ENCODE measurements around the gene RNASE1.

GRCh38 chr14:20775901-20776300 is 26.7 kb downstream of the RNASE1 start:
- TF ChIP-seq FOXA1 (IDR thresholded peaks at IDR 0.05) (no peak), YY1 (IDR thresholded peaks at IDR 0.05) (no peak), SP1 (IDR thresholded peaks at IDR 0.05) (no peak), ZBTB33 (IDR thresholded peaks at IDR 0.05) (no peak), RAD21 (IDR thresholded peaks at IDR 0.05) (no peak), EGR1 (IDR thresholded peaks at IDR 0.05; ENCODE audit: low read depth in 2 of 2) (no peak), ATF3 (IDR thresholded peaks at IDR 0.05) (no peak), HNF4A (conservative IDR thresholded peaks at IDR 0.05) (no peak), MAX (IDR thresholded peaks at IDR 0.05) (no peak), RXRA (IDR thresholded peaks at IDR 0.05) (no peak), GABPA (IDR thresholded peaks at IDR 0.05 in 1 of 2, conservative IDR thresholded peaks at IDR 0.05 in 1 of 2) (no peak), TAF1 (conservative IDR thresholded peaks at IDR 0.05) (no peak)
- TF ChIP-seq, protein P1, sequence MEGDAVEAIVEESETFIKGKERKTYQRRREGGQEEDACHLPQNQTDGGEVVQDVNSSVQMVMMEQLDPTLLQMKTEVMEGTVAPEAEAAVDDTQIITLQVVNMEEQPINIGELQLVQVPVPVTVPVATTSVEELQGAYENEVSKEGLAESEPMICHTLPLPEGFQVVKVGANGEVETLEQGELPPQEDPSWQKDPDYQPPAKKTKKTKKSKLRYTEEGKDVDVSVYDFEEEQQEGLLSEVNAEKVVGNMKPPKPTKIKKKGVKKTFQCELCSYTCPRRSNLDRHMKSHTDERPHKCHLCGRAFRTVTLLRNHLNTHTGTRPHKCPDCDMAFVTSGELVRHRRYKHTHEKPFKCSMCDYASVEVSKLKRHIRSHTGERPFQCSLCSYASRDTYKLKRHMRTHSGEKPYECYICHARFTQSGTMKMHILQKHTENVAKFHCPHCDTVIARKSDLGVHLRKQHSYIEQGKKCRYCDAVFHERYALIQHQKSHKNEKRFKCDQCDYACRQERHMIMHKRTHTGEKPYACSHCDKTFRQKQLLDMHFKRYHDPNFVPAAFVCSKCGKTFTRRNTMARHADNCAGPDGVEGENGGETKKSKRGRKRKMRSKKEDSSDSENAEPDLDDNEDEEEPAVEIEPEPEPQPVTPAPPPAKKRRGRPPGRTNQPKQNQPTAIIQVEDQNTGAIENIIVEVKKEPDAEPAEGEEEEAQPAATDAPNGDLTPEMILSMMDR (IDR thresholded peaks at IDR 0.05; ENCODE audit: low read depth, low read length, missing input control), result no peak
